HEK293 (cell line): ENCODE results near the gene GNG14.

Experiments used
- CTCF ChIP-seq: fragments of 450-650 bp; formaldehyde crosslinking; IDR thresholded peaks from 2 replicates; pipeline ENCODE4 v1.5.1; 2016; ENCODE audit warnings: missing biosample characterization, missing genetic modification characterization
- ELK4 ChIP-seq: IDR thresholded peaks from 2 replicates; pipeline ENCODE4 v1.6.1; 2011; ENCODE audit warnings: mild to moderate bottlenecking, low read depth, low read length, borderline replicate concordance
- FEZF1 ChIP-seq: fragments of 450-650 bp; formaldehyde crosslinking; IDR thresholded peaks from 2 replicates; pipeline ENCODE4 v1.5.1; 2016; ENCODE audit warnings: missing biosample characterization, missing genetic modification characterization
- HIC1 ChIP-seq: fragments of 450-650 bp; formaldehyde crosslinking; IDR thresholded peaks from 2 replicates; pipeline ENCODE4 v1.5.1; 2016; ENCODE audit warnings: missing biosample characterization, missing genetic modification characterization
- PATZ1 ChIP-seq: fragments of 450-650 bp; formaldehyde crosslinking; IDR thresholded peaks from 2 replicates; pipeline ENCODE4 v1.5.1; 2016; ENCODE audit warnings: missing biosample characterization, missing genetic modification characterization
- PRDM1 ChIP-seq: fragments of 450-650 bp; formaldehyde crosslinking; IDR thresholded peaks from 2 replicates; pipeline ENCODE4; 2016; ENCODE audit warnings: missing biosample characterization, missing genetic modification characterization
- PRDM2 ChIP-seq: fragments of 450-650 bp; formaldehyde crosslinking; IDR thresholded peaks from 2 replicates; pipeline ENCODE4 v1.5.1; 2016; ENCODE audit warnings: missing biosample characterization, missing genetic modification characterization, borderline replicate concordance
- ZBTB17 ChIP-seq: fragments of 450-650 bp; formaldehyde crosslinking; IDR thresholded peaks from 2 replicates; pipeline ENCODE4 v1.5.1; 2016; ENCODE audit warnings: missing biosample characterization, missing genetic modification characterization
- ZBTB26 ChIP-seq: fragments of 450-650 bp; formaldehyde crosslinking; optimal IDR thresholded peaks from 2 replicates; pipeline ENCODE3; 2016; ENCODE audit warnings: missing biosample characterization, mild to moderate bottlenecking, missing genetic modification characterization
- ZBTB48 ChIP-seq: fragments of 450-650 bp; formaldehyde crosslinking; IDR thresholded peaks from 2 replicates; pipeline ENCODE4 v1.5.1; 2016; ENCODE audit warnings: missing biosample characterization, missing genetic modification characterization
- ZFP3 ChIP-seq: fragments of 450-650 bp; formaldehyde crosslinking; IDR thresholded peaks from 2 replicates; pipeline ENCODE4 v1.5.1; 2016; ENCODE audit warnings: low read depth, missing biosample characterization, missing genetic modification characterization
- ZFP37 ChIP-seq: fragments of 450-650 bp; formaldehyde crosslinking; IDR thresholded peaks from 2 replicates; pipeline ENCODE4 v1.5.1; 2016; ENCODE audit warnings: missing biosample characterization, missing genetic modification characterization
- ZNF169 ChIP-seq: fragments of 450-650 bp; formaldehyde crosslinking; IDR thresholded peaks from 2 replicates; pipeline ENCODE4 v1.5.1; 2016; ENCODE audit warnings: missing biosample characterization, missing genetic modification characterization
- ZNF324 ChIP-seq: fragments of 450-650 bp; formaldehyde crosslinking; IDR thresholded peaks from 2 replicates; pipeline ENCODE4 v1.5.1; 2016; ENCODE audit warnings: missing biosample characterization, missing genetic modification characterization
- ZNF394 ChIP-seq: fragments of 450-650 bp; formaldehyde crosslinking; IDR thresholded peaks from 2 replicates; pipeline ENCODE4 v1.5.1; 2016; ENCODE audit warnings: missing biosample characterization, missing genetic modification characterization, mild to moderate bottlenecking, moderate library complexity, borderline replicate concordance
- ZNF398 ChIP-seq: fragments of 450-650 bp; formaldehyde crosslinking; IDR thresholded peaks from 2 replicates; pipeline ENCODE4 v1.5.1; 2017; ENCODE audit warnings: missing biosample characterization, missing genetic modification characterization
- ZNF416 ChIP-seq: fragments of 450-650 bp; formaldehyde crosslinking; IDR thresholded peaks from 2 replicates; pipeline ENCODE4 v1.5.1; 2016; ENCODE audit warnings: missing biosample characterization, missing genetic modification characterization
- ZNF501 ChIP-seq: fragments of 450-650 bp; formaldehyde crosslinking; IDR thresholded peaks from 2 replicates; pipeline ENCODE4 v1.5.1; 2016; ENCODE audit warnings: missing biosample characterization, missing genetic modification characterization
- ZNF510 ChIP-seq: fragments of 450-650 bp; formaldehyde crosslinking; IDR thresholded peaks from 2 replicates; pipeline ENCODE4 v1.5.1; 2018; ENCODE audit warnings: mild to moderate bottlenecking, missing genetic modification characterization, missing biosample characterization; ENCODE audit not compliant: insufficient replicate concordance
- ZNF701 ChIP-seq: fragments of 450-650 bp; formaldehyde crosslinking; IDR thresholded peaks from 2 replicates; pipeline ENCODE4 v1.5.1; 2016; ENCODE audit warnings: missing biosample characterization, missing genetic modification characterization
- ZNF768 ChIP-seq: fragments of 450-650 bp; formaldehyde crosslinking; IDR thresholded peaks from 2 replicates; pipeline ENCODE4 v1.5.1; 2018; ENCODE audit warnings: missing biosample characterization, mild to moderate bottlenecking, missing genetic modification characterization
- ZNF837 ChIP-seq: fragments of 450-650 bp; formaldehyde crosslinking; IDR thresholded peaks from 2 replicates; pipeline ENCODE4 v1.5.1; 2016; ENCODE audit warnings: missing biosample characterization, missing genetic modification characterization

The GNG14 gene

GRCh38 chr19:12736995-12737834 is 49.4 kb downstream of the GNG14 start, which contains the start of gene GET3 (continued):
- TF ChIP-seq PRDM2 (no peak), ZNF701 (tag by site-specific recombination) (no peak), ZFP37 (tag by site-specific recombination) (0 out of 2 replicates have a peak, but pooled peaks have one; percentile 14), ZNF510 (no peak), PATZ1 (tag by site-specific recombination) (no peak; the same call in 1 of the 2 replicates), PRDM1 (tag by site-specific recombination) (0 out of 2 replicates have a peak, but pooled peaks have one; percentile 17), ZNF416 (tag by site-specific recombination) (no peak), ZNF394 (tag by site-specific recombination) (peak; percentile 87), ZBTB48 (no peak), ZNF324 (tag by site-specific recombination) (0 out of 2 replicates have a peak, but pooled peaks have one; percentile 82), ZBTB17 (tag by site-specific recombination) (peak; percentile 23; the same call in 1 of the 2 replicates), ZNF768 (tag by site-specific recombination) (no peak), ELK4 (no peak), ZNF501 (peak; percentile 65; the same call in 1 of the 2 replicates), ZNF837 (no peak), ZNF398 (tag by site-specific recombination) (no peak), HIC1 (tag by site-specific recombination) (peak; percentile 89), ZFP3 (tag by site-specific recombination) (no peak), CTCF (tag by site-specific recombination) (no peak; the same call in 1 of the 2 replicates), ZNF169 (tag by site-specific recombination) (no peak), FEZF1 (tag by site-specific recombination) (no peak), ZBTB26 (no peak)
